T follicular helper cell (primary cell): Measurements from ENCODE around the gene FOXJ1.

Source experiments
- DNase-seq: peaks from one replicate; pipeline ENCODE4 v3.0.0-alpha.2; 2020; ENCODE audit warnings: low read depth

FOXJ1 gene

DNA sequence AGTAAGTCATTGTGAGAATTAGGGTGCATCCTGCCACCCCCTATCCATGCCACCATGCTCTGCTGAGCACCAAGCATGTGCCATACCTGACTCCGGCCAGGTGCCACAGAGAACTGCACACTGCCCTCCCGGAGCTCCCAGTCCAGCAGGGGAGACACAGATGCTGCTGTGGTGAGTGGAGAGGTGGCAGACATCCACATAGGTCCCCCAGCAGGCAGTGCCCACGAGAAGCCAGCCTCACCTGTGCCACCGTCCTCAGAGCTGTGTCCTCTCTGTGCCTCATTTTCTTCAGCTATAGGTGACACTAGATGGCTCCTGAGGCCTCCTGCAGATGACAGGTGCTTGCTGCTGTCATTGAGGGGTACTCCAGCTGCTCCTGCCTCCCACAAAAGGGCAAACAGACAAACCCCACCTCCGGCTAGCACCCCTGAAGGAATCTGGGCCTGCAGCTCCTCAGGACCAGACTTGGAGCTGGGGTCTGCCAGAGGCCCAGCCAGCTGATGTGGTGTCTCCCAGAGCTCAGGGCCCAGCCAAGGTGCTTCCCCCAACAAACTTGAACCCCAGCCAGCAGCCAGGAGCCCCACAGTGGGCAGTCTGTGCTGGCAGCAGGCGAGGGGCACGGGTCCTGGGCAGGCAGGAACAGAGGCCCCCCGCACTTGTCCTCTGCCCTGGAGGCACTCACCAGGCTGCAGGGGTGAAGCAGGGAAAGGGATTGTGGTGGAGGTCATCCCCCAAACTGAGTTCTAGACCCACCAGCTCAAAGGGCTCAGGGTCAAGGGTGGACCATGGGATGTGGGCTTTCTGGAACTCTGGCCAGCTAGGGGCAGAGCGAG, 17.1 kb downstream of the FOXJ1 start:
- no peak for DNase-seq

DNA sequence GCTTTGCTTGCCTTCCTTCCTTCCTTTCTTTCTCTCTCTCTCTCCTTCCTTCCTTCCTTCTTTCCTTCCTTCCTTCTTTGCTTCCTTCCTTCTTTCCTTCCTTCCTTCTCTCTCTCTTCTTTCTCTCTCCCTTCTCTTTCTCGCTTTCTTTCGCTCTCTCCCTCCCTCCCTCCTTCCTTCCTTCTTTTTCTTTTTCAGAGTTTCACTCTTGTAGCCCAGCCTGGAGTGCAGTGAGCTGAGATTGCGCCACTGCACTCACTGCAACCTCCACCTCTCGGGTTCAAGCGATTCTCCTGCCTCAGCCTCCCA, 17.9 kb downstream of the FOXJ1 start:
- DNase-seq, result no peak

DNA sequence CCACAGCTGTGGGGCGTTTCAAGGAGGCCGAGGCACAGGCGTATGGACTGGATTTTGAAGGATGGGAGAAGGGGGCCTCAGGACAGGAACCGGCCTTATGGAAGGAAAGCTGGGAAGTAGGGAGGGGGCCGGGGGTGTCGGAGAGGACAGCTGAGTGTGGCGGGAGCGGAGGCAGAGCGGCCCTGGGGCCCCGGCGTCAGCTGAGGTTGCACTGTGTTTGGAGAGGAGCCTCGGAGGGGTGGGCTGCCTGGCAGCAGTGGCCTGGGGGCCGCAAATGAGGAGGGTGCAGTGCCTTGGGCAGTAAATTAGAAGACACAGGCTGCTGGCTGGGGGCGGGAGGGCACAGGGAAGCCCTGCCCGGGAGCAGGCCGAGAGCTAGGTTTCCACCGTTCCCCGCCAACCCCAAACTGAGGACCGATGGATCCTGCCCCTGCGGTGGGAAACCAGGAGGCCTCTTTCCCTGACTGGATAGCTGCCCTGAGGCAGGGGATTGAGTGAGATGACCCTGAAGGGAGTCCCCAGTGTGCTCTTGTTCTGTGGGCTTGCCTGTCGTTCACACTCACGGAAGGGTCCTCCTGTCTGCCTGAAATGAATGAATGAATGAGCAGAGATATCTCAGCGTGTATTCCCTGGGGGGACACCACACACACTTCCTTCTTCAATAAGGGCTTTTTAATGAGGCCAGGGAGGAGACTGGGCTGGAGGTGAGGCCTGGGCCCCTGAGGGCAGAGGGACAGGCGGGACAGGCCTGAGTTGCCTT, 18.4 kb downstream of the FOXJ1 start:
- no peak for DNase-seq

DNA sequence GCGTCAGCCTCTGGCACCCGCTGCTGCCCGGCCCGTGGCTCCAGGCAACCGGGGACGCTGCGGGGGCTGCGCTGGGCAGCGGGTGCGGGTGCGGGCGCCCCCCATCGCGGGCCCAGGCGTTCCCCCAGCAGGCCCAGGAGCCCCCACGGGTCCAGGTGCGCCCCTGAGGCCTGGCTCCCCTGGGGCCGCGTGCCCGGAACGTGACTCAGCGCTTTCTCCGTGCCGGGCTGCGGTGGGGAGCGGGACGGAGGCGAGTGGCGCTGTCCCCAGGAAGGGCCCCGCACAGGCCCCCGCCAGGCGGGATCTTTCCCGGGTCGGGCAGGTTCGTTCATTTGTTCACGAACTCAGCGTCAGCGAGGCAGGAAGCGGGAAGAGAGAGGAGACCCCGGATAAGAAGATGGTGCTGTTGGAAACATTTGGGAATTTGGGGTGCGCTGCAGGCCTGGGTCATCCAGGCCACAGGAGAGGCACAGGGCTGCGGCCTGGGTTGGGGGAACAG, 19.1 kb downstream of the FOXJ1 start:
- DNase-seq, result no peak

DNA sequence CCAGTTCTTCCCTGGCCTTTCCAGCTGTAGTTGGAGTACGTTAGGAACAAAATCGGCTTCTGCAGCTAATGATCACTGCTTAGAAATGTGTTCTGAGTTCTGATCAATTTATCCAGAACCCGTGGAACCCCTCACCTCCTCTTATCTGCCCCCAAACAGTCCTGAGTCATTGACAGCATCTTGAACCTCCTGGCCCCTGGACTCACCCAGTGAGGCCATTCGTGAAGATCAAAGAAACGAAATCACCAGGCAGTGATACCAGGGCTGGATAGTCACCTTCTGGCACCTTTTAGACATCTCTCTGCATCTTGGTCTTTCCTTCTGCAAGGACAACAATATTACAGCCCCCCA, 20.4 kb downstream of the FOXJ1 start:
- no peak for DNase-seq

DNA sequence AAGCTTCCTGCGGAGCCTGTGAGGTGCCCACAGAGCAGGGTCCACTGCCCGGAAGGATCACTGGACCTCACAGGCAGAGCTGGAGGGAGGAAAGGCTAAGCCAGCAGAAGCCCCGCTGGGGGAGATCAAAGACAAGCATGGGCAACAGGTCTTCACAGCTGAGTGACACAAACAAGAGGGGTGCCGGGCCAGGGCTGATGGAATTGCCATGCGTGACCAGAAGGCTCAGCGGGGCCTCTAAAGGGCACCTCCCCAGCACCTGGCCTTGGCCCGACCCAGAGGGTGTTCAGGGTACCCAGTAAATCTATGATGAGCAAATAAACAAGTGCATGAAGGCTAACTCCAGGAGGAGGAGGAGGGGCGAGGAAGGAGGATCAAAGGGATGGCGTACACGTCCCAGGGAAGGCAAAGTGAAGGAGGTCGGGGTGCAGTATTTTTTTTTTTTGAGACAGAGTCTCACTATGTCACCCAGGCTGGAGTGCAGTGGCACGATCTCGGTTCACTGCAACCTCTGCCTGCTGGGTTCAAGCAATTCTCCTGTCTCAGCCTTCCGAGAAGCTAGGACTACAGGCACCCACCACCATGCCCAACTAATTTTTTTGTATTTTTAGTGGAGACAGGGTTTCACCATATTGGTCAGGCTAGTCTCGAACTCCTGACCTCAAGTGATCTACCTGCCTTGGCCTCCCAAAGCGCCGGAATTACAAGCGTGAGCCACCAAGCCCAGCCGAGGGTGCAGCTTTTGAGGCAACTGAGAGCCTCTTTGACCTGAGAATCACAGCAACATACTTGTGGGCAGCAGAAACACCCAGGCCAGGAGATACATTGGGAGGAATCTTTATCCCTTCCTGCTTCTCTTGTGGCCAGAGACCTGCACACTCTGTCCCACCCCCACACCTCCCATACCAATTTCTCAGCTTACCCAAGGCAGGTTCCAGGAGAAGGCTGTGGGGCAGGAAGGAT, 21.4 kb downstream of the FOXJ1 start:
- no peak for DNase-seq

DNA sequence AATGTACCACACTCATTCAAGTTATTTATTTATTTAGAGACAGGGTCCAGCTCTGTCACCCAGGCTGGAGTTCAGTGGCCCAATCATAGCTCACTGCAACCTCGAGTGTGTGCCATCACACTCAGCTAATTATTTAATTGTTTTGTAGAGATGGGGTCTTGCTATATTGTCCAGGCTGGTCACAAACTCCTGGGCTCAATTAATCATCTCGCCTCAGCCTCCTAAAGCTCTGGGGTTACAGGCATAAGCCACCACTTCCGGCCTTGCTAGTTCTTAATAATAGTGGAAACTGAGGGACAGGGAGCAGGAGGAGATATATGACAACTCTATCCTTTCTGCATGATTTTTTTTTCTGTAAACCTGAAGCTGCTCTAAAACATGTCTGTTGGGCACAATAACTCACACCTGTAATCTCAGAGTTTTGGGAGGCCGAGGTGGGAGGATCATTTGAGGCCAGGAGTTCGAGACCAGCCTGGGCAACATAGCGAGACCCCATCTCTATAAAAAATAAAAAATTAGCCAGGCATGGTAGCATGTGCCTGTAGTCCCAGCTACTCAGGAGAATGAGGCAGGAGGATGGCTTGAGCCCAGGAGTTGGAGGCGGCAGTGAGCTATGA, 25.8 kb downstream of the FOXJ1 start:
- no peak for DNase-seq

DNA sequence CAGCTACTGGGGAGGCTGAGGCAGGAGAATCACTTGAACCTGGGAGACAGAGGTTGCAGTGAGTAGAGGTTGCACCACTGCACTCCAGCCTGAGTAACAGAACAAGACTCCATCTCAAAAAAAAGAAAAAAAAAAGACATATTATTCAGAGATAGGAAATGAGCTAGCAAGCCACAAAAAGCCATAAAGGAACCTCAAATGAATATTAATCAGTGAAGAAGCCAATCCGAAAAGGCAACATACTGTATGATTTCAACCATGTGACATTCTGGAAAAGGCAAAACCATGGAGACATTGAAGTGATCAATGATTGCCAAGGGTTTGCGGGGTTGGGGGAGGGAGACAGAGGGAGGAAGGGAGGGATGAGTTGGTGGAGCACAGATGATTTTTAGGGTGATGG, 29.1 kb downstream of the FOXJ1 start:
- no peak for DNase-seq

DNA sequence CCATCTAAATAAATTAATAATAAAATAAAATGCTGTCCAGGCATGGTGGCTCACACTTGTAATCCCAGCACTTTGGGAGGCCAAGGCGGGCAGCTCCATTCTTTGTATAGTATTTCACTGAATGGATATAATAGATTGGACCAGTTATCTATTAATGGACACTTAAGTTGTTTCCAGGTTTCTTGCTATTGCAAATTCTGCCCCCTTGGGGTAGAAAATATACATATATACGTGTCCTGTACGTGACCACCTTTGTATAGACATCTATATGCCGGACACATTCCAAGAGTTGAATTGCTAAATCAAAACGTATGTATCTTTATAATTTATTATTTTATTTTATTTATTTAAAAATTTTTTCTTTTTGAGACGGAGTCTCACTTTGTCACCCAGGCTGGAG, 33.5 kb downstream of the FOXJ1 start:
- no peak for DNase-seq

DNA sequence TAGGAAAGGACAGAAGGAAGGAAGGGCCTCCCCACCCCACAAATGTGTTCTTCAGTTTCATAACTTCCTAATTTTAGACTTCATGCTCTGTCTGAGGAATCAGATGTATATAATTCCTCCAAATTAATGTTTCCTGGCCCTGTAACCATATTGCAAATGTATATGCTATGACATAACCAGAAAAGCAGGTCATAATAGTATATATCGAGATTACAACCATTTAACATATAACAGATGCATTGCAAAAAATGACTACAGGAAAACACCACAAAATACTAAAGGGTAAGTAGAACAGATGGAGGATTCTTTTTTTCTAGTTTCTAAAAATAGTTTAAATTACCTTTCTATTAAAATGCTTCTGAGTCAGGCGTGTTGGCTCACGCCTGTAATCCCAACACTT, 34.3 kb downstream of the FOXJ1 start:
- no peak for DNase-seq

DNA sequence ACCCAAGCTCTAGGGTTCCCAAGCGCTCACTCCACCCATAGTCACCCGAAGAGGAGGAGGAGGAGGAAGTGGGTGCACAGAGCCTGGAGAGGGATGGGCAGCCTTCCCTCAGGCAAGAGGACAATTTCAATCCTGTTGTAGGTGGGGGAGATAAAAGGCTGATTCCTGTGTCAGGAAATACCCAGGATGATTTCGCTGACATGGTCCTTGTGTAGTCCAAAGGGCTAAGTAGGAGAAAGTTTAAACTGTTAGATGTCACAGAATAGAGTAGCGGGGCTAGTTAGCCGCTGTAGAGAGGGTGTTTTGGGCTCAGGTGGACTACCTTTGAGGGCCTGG, 36.2 kb downstream of the FOXJ1 start:
- DNase-seq, result no peak

DNA sequence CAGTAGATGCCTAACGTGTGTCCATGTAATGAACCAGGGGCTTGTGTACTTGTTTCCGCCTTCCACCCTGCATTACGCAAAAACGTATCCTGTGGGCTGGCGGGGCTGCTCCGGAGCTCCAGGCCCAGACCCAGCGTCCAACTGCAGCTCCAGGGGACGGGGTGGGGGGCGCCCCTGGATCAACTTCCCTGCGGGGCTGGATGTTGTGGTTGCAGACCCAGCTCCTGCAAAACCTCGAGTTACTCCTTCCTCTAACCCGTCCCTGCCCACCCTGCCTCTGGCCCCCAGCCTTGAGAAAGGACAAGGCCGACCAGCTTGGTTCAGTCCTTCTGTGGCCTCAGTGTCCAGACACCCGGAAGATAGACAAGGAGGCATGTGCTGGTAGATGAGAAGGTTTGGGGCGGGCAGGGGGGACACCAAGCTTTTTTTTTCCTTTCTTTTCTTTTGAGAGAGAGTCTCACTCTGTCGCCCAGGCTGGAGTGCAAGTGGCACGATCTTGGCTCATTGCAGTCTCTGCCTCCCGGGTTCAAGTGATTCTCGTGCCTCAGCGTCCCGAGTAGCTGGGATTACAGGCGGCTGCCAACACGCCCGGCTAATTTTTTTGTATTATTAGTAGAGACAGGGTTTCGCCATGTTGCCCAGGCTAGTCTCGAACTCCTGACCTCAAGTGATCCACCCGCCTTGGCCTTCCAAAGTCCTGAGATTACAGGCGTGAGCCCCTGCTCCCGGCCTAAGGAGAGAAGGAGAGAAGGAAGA, 36.7 kb downstream of the FOXJ1 start:
- no peak for DNase-seq

DNA sequence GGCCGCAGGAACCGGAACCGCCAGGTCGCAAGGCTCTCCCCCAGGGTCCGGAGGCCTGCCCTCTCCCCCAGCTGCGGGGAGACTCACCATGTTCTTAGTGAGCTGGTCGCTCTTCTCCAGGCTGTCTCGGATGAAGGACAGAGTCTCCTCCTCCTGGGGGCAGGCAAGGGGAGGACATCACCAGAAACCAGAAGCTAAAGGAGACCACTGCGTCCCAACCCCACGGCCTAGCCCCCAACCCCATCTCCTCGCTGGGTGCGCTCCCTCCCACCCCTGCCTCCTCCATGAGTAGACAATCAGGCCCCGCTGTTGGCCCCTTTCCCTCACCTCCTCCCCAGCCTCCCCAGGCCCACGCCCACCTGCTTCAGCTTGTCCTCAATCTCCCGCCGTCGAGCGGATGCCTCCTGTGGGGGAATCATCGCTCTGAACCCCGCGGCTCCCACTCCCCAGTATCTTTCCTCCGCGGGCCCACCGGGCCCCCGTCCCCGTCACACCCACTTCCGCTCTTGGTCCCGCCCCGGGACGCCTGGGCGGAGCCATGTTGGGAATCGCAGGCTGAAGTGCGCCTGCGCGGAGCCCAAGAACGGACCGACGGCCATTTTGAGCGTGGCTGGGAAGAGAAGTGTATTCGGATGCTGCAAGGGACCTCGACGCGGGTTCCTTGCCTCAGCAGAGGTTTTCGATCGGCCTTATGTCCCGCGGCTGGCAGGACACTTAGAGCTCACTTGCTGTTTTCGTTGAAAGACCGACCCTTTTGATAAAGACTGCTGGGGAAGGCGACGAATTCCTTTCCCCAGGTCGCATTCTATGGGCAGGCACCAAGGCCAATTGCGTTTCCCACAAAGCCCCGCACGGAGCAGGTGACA, 37.5 kb downstream of the FOXJ1 start, which contains the start of gene EXOC7:
TSS of gene EXOC7 (minus strand) at position 514 of the 866 bp plus-strand sequence. CDS start at position 419, 95 bp downstream.
- DNase-seq, result peak; percentile 89

DNA sequence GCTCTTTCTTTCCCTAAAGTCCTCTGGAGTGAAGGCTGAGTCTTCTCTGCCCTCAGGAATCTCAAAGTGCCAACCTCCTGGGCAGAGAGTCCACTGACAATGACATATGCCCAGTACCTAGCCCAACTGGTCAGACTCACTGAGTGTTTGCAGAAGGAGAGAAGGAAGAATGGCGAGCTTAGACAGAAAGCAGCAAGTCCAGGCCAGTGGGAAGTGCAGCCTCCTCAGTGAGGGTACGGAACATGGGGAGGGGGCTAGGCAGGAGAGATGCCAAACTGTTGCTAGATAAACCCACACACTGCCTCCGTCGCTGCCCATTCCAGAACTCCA, 38.1 kb downstream of the FOXJ1 start:
- no peak for DNase-seq

DNA sequence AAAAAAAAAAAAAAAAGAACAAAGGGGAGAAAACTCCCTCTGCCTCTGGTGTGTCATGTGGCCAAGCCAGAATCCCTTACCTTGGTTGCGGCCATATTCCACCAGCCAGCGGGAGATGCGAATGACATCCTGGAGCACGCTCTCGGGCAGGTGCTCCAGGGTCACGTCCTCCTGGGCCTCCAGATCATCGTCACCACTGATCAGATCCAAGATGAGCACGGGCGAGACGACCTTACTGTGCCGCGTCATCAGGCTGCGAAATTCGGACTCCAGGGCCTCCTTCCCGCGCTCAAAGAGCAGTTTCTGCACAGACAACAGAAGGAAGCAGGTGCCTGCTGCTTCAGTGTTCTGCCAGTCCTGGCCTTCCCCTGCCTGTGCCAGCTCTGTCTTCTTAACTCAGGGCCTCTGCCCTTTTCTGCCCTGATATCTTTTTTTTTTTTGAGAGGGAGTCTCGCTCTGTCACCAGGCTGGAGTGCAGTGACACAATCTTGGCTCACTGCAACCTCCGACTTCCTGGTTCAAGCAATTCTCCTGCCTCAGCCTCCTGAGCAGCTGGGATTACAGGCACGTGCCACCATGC, 43.2 kb downstream of the FOXJ1 start:
- no peak for DNase-seq

DNA sequence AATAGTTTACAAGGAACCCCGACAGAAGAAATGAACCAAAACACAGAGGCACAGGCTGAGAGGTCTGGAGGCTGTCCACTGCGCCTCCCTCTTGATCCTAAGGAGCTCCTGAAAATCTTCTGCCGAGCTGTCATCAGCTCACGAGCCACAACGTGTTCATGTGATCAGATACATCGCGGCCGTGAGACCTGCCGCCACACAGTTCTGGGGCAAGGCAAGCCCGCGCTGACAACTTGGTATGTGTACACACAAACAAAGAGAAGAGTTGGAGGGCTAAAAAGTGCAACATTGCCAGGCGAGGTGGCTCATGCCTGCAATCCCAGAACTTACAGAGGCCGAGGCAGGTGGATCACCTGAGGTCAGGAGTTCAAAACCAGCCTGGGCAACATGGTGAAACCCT, 45.1 kb downstream of the FOXJ1 start:
- no peak for DNase-seq

DNA sequence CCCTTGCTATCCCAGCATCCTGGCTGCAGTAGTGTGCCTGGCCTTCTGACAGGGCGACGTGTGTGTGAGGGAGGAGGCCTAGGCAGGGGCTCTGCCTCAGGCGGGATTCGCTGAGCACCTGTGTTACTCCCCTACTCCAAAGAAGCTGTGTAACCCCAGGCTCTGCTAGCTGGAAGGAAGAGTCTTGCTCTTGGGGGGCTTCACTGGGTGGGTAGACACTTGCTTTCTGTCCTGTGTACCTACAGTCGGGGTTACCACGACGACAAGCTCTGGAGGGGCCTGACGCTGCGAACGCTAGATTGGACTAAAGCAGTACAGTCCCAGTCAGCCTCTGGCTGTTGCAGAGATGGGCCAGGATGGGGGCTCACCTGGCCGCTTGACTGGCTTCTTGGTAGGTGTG, 47.0 kb downstream of the FOXJ1 start:
- no peak for DNase-seq

DNA sequence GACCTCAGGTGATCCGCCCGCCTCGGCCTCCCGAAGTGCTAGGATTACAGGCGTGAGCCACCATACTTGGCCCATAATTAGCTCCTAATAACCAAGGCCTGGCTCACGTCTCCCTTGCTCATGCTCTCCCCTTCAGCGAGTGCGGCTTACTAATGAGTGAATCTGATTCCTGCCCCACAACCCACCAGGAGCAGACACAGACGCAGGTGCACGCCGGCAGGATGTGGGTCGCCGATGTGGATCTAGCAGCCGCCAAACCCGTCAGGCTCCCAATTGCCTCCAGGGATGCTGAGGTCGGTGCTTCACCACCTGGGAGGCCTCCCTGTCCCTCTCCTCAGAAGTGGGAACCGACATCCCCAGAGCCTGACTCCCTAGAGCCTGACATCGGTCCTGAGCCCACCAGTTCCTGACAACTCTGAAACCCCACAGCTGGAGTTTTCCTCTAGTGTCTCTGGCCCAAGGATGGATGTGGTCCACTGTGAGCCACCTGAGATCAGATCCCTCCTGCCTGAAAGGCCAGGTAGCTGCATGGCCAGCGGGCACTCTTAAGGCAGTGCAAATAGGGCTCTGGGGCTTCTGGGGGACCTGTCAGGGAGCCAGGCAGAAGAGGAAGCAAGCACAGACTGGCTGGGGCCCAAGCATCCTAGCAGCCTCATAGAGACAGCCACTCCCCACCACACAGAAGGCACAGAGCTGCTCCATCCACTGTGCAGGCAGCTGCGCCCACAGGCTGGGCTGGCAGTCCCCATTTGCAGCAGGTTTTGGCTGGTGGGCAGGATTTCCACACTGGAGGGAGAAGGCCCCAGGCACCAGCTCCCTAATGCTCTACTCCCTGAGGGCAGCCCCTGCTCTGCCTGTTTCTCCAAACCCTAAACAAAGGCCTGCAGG, 48.3 kb downstream of the FOXJ1 start:
- no peak for DNase-seq
